ENCODE measurements around the gene C1QTNF1. TPM values are rescaled to one million over a fixed set of nuclear protein-coding genes. Genes with fewer than 3 reads are reported as not detected.

The C1QTNF1 gene
- total RNA-seq, 2 donors from 2014 or later: 445 to 518 TPM

- Histone ChIP-seq H3K27ac (no peak overlapping the region), H3K9me3 (no peaks in the 10 kb centered on the region), H3K4me1 (ENCODE audit: control insufficient read depth in 1 of 2, low read depth in 2 of 2) (peaks cover 0 to 13% of the 10 kb centered on the region in 2 donors), H3K27me3 (replicated peaks; ENCODE audit: insufficient read depth) (no peaks in the 10 kb centered on the region), H3K4me3 (no peak overlapping the region), H3K36me3 (peaks cover 39% of the 10 kb centered on the region)
- ATAC-seq (ENCODE audit: insufficient number of reproducible peaks, low FRiP score, low read depth): no peak
- DNase-seq (ENCODE audit: low spot score): no peak
- TF ChIP-seq, protein P1, sequence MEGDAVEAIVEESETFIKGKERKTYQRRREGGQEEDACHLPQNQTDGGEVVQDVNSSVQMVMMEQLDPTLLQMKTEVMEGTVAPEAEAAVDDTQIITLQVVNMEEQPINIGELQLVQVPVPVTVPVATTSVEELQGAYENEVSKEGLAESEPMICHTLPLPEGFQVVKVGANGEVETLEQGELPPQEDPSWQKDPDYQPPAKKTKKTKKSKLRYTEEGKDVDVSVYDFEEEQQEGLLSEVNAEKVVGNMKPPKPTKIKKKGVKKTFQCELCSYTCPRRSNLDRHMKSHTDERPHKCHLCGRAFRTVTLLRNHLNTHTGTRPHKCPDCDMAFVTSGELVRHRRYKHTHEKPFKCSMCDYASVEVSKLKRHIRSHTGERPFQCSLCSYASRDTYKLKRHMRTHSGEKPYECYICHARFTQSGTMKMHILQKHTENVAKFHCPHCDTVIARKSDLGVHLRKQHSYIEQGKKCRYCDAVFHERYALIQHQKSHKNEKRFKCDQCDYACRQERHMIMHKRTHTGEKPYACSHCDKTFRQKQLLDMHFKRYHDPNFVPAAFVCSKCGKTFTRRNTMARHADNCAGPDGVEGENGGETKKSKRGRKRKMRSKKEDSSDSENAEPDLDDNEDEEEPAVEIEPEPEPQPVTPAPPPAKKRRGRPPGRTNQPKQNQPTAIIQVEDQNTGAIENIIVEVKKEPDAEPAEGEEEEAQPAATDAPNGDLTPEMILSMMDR (IDR thresholded peaks at IDR 0.05): no peak
Observed at GRCh38 chr17:79085921-79086551, 62.1 kb downstream of the C1QTNF1 start.

- TF ChIP-seq, protein P1 (IDR thresholded peaks at IDR 0.05): no peak
- H3K36me3 ChIP-seq: peaks cover 39% of the 10 kb centered on the region
- H3K27ac ChIP-seq: no peak overlapping the region
- no peak overlapping the region for H3K4me3 ChIP-seq
- peaks cover 0 to 13% of the 10 kb centered on the region in 2 donors for H3K4me1 ChIP-seq (ENCODE audit: control insufficient read depth in 1 of 2, low read depth in 2 of 2)
- no peak for DNase-seq (ENCODE audit: low spot score)
- H3K27me3 ChIP-seq (replicated peaks; ENCODE audit: insufficient read depth): no peaks in the 10 kb centered on the region
- no peaks in the 10 kb centered on the region for H3K9me3 ChIP-seq
- ATAC-seq (ENCODE audit: insufficient number of reproducible peaks, low FRiP score, low read depth): no peak
Observed at GRCh38 chr17:79086609-79087427, 62.8 kb downstream of the C1QTNF1 start.

DNA sequence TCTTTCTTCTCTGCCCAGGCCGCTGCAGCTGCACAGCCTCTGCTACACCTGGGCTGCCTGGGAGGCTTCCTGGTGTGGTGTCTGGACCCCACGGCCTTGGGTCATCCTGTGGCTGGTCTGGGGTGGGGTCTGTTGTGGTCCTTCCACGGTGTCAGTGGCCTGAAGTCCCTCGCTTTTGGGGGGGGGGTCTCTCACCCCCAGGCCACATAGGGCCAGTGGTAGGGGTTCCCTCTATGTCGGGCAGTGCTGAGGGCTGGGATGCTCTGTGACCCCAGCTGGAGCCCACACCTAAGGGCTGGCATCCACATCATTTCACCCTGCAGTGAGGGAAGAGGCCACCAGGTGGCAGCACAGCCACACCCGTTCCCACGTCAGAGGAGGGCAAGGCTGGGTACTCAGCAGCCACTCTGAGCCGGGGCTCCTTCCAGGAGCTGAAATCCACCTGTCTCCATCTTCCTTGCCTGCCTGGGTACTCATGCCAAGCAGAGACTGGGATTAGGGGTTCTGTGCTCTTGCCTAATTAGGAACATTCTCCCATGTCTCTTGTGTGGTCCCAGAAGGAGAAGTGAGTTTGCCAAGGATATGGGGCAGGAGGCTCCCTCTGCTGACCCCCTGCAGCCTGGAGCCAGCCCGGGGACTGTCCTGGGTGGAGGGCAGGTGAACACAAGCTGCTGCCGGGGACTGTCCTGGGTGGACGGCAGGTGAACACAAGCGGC is 63.6 kb downstream of the C1QTNF1 start:
- TF ChIP-seq, protein P1 (IDR thresholded peaks at IDR 0.05): peak; percentile 94
- peaks cover 3% of the 10 kb centered on the region for H3K27me3 ChIP-seq (replicated peaks; ENCODE audit: insufficient read depth)
- ATAC-seq (ENCODE audit: insufficient number of reproducible peaks, low FRiP score, low read depth) (no peak), DNase-seq (ENCODE audit: low spot score) (no peak)
- H3K9me3 ChIP-seq: no peaks in the 10 kb centered on the region
- no peak overlapping the region for H3K27ac ChIP-seq
- H3K4me3 ChIP-seq: no peak overlapping the region
- peaks cover 0 to 13% of the 10 kb centered on the region in 2 donors for H3K4me1 ChIP-seq (ENCODE audit: control insufficient read depth in 1 of 2, low read depth in 2 of 2)
- peaks cover 34% of the 10 kb centered on the region for H3K36me3 ChIP-seq

DNA sequence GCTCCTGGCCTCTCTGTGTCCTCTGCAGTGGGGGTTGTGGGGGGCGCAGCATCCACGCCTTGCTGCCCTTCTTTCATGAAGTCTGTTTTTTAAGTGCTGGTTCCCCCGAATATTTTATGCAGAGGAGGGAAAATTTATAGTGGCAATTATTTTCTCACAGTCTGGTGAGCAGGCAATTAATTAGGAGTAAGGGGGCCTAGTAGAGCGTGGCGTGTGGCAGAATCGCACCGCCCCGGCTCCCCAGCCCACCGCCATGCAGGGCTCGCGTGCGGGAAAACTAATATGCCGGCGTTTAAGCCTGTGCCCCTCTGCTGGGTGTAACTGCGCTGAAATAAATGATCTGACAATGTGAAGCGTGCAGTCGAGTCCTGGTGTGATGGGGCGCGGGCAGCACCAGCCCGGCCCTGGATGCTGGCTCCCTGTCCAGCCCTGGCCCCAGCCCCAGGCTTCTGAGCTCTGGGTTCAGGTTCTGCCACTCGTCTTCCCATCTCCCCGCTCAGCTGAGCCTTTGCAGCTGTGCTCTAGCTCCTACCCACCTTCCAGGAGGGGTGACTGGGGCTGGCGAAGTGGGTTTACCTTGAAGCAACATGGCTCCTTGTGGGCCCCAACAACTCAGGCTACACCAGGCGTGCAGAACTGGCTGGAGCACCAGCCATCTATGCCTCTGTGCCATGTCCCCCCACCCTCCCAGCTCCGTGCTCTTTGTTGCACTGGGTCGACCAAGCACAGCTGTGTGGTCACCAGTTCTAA is 64.5 kb downstream of the C1QTNF1 start:
- no peak for ATAC-seq (ENCODE audit: insufficient number of reproducible peaks, low FRiP score, low read depth)
- Histone ChIP-seq H3K9me3 (no peaks in the 10 kb centered on the region), H3K4me1 (ENCODE audit: control insufficient read depth in 1 of 2, low read depth in 2 of 2) (peaks cover 0 to 13% of the 10 kb centered on the region in 2 donors), H3K27ac (no peak overlapping the region), H3K36me3 (peaks cover 29% of the 10 kb centered on the region), H3K27me3 (replicated peaks; ENCODE audit: insufficient read depth) (peaks cover 4% of the 10 kb centered on the region), H3K4me3 (no peak overlapping the region)
- no peak for DNase-seq (ENCODE audit: low spot score)
- TF ChIP-seq, protein P1 (IDR thresholded peaks at IDR 0.05): no peak

All from thoracic aorta (tissue), 2 donors.